HCT116 (cell line): ENCODE results near the gene ST3GAL3. TPM values are rescaled to one million over a fixed set of nuclear protein-coding genes. Genes with fewer than 3 reads are reported as not detected.

Source experiments
- ATAC-seq: fragments of 200-7000 bp; cut with Tn5 transposase; 2 replicates; pipeline ENCODE4 v1.9.1; 2020; ENCODE audit warnings: mild to moderate bottlenecking, moderate library complexity
- BruUV-seq: library from RNA; stranded (reverse); fragments of 400-500 nt; replicated peaks from 2 replicates; lab custom pipeline; 2021; lab: Mats Ljungman, UMichigan
- CTCF ChIA-PET: fragments of 300-600 bp; sonication (Branson Sonifier 250); formaldehyde crosslinking; loops from one replicate; lab custom pipeline; 2021; ENCODE audit warnings: antibody characterized with exemption; lab: Charles Lee
- POLR2A ChIA-PET: fragments of 300-600, 350-600 bp; sonication (Branson Sonifier 250); formaldehyde crosslinking; loops from one replicate; lab custom pipeline; 2021; ENCODE audit warnings: antibody characterized with exemption; lab: Charles Lee
- RAD21 ChIA-PET, 2 experiments: fragments of 300-600 bp; sonication (Branson Sonifier 250); formaldehyde crosslinking; loops; one replicate each; lab custom pipeline; 2023; ENCODE audit warnings: low total read pairs in 2 of 2; ENCODE audit not compliant: uncharacterized antibody in 2 of 2, unreplicated experiment in 2 of 2, low non-redundant PET in 1 of 2; lab: Charles Lee
- DNase-seq: peaks from one replicate; pipeline ENCODE4 v3.0.0-alpha.2; 2010; ENCODE audit warnings: low read depth, low spot score
- H2AFZ ChIP-seq: fragments of 200-600 bp; shearing (Covaris generic), sonication (generic); 2 replicates; pipeline ENCODE4 v1.6.1; 2017; ENCODE audit warnings: low read depth, mixed run types, mixed read lengths, antibody characterized with exemption, low read length; ENCODE audit not compliant: poor library complexity, severe bottlenecking
- H3K27ac ChIP-seq: 2 replicates; pipeline ENCODE4 v1.5.1; 2012; ENCODE audit warnings: low read depth, low read length
- H3K27me3 ChIP-seq: fragments of 200-600 bp; sonication (generic); 2 replicates; pipeline ENCODE4 v1.6.1; 2016; ENCODE audit warnings: mixed run types, low read length, mixed read lengths; ENCODE audit not compliant: insufficient read depth
- H3K36me3 ChIP-seq, 2 experiments: fragments of 200-500 bp in 1 of 2; fragments of 200-600 bp in 1 of 2; sonication (Bioruptor generic) in 1 of 2; sonication (generic) in 1 of 2; 2 replicates each; pipeline versions ENCODE4 v1.5.1 to v1.6.1; 2014 to 2016; ENCODE audit warnings: low read length in 2 of 2, inconsistent platforms in 1 of 2, mixed read lengths in 1 of 2, mixed run types in 1 of 2; ENCODE audit not compliant: insufficient read depth in 2 of 2, control insufficient read depth in 1 of 2
- H3K4me1 ChIP-seq, 2 experiments: fragments of 200-600 bp in 1 of 2; sonication (generic) in 1 of 2; 2 replicates each; pipeline versions ENCODE4 v1.5.1 to v1.6.1; 2012 to 2017; ENCODE audit warnings: low read length in 2 of 2, inconsistent platforms in 1 of 2, mild to moderate bottlenecking in 1 of 2, mixed read lengths in 1 of 2, mixed run types in 1 of 2, moderate library complexity in 1 of 2; ENCODE audit not compliant: insufficient read depth in 2 of 2, control insufficient read depth in 1 of 2
- H3K4me2 ChIP-seq: fragments of 200-600 bp; sonication (generic); 2 replicates; pipeline ENCODE4 v1.6.1; 2017; ENCODE audit warnings: mixed run types, low read length, mixed read lengths
- H3K4me3 ChIP-seq, 2 experiments: fragments of 200-600 bp in 1 of 2; sonication (generic) in 1 of 2; replicated peaks in 1 of 2; 2 replicates each; pipeline ENCODE4 v1.5.1; 2011 to 2016; ENCODE audit warnings: low read length in 2 of 2, control low read depth in 1 of 2, low read depth in 1 of 2, mild to moderate bottlenecking in 1 of 2, mixed read lengths in 1 of 2, mixed run types in 1 of 2
- H3K79me2 ChIP-seq: fragments of 200-600 bp; sonication (generic); 2 replicates; pipeline ENCODE4 v1.6.1; 2017; ENCODE audit warnings: mild to moderate bottlenecking, mixed run types, low read length, moderate library complexity, mixed read lengths; ENCODE audit not compliant: insufficient read depth
- H3K9ac ChIP-seq: fragments of 200-600 bp; sonication (generic); 2 replicates; pipeline ENCODE4 v1.6.1; 2016; ENCODE audit warnings: low read length, mixed read lengths
- H3K9me2 ChIP-seq: fragments of 200-600 bp; sonication (generic), shearing (Covaris generic); 2 replicates; pipeline ENCODE4 v1.6.1; 2017; ENCODE audit warnings: mixed run types, mild to moderate bottlenecking, moderate library complexity; ENCODE audit not compliant: insufficient read depth
- H3K9me3 ChIP-seq, 2 experiments: fragments of 200-500 bp in 1 of 2; fragments of 200-600 bp in 1 of 2; sonication (Bioruptor generic) in 1 of 2; sonication (generic) in 1 of 2; 2 replicates each; pipeline ENCODE4 v1.6.1; 2014 to 2017; ENCODE audit warnings: low read length in 2 of 2, mixed read lengths in 2 of 2, inconsistent platforms in 1 of 2, low read depth in 1 of 2, mild to moderate bottlenecking in 1 of 2, mixed run types in 1 of 2, moderate library complexity in 1 of 2; ENCODE audit not compliant: control insufficient read depth in 1 of 2, insufficient read depth in 1 of 2
- H4K20me1 ChIP-seq: fragments of 200-600 bp; sonication (generic), shearing (Covaris generic); 2 replicates; pipeline ENCODE4 v1.6.1; 2017; ENCODE audit warnings: mixed run types, mild to moderate bottlenecking, moderate library complexity; ENCODE audit not compliant: insufficient read depth
- ATF3 ChIP-seq: IDR thresholded peaks from 2 replicates; pipeline ENCODE4 v1.6.1; 2012
- CBX3 ChIP-seq: IDR thresholded peaks from 2 replicates; pipeline ENCODE4 v1.6.1; 2012; ENCODE audit warnings: low read depth
- CEBPB ChIP-seq: IDR thresholded peaks from 2 replicates; pipeline ENCODE4 v1.6.1; 2012; ENCODE audit warnings: low read depth
- CTCF ChIP-seq, 3 experiments: fragments of 200-600 bp in 1 of 3; sonication (generic) in 1 of 3; IDR thresholded peaks in 2 of 3; conservative IDR thresholded peaks in 1 of 3; 2 replicates each; pipeline ENCODE4 v1.5.1; 2012 to 2017; ENCODE audit warnings: low read depth in 2 of 3, low read length in 2 of 3, antibody characterized with exemption in 1 of 3, borderline replicate concordance in 1 of 3, control low read depth in 1 of 3, mild to moderate bottlenecking in 1 of 3, mixed read lengths in 1 of 3, mixed run types in 1 of 3, moderate library complexity in 1 of 3; ENCODE audit not compliant: insufficient read depth in 1 of 3
- EGR1 ChIP-seq: IDR thresholded peaks from 2 replicates; pipeline ENCODE4 v1.6.1; 2012; ENCODE audit warnings: low read depth
- EZH2 ChIP-seq: fragments of 200-600 bp; sonication (generic); IDR thresholded peaks from 2 replicates; pipeline ENCODE4 v1.6.1; 2017; ENCODE audit warnings: antibody characterized with exemption, mixed run types
- EZH2phosphoT487 ChIP-seq: fragments of 200-600 bp; IDR thresholded peaks from 2 replicates; pipeline ENCODE4 v1.6.1; 2018; ENCODE audit warnings: antibody characterized with exemption, borderline replicate concordance
- FOSL1 ChIP-seq: IDR thresholded peaks from 2 replicates; pipeline ENCODE4 v1.6.1; 2012; ENCODE audit warnings: low read depth
- JUND ChIP-seq: IDR thresholded peaks from 2 replicates; pipeline ENCODE4 v1.6.1; 2012
- MAX ChIP-seq: IDR thresholded peaks from 2 replicates; pipeline ENCODE4 v1.6.1; 2012
- SIN3A ChIP-seq: IDR thresholded peaks from 2 replicates; pipeline ENCODE4 v1.6.1; 2012; ENCODE audit warnings: low read depth
- SP1 ChIP-seq: IDR thresholded peaks from 2 replicates; pipeline ENCODE4 v1.6.1; 2012; ENCODE audit warnings: low read depth
- SRF ChIP-seq: IDR thresholded peaks from 2 replicates; pipeline ENCODE4 v1.6.1; 2012; ENCODE audit warnings: low read depth
- TCF7L2 ChIP-seq: IDR thresholded peaks from 2 replicates; pipeline ENCODE4 v1.7.0; 2011; ENCODE audit warnings: borderline replicate concordance, inconsistent platforms; ENCODE audit not compliant: insufficient read depth, insufficient read length; ENCODE audit errors: extremely low read depth
- YY1 ChIP-seq: IDR thresholded peaks from 2 replicates; pipeline ENCODE4 v1.6.1; 2011; ENCODE audit warnings: low read length, low read depth, moderate library complexity, mild to moderate bottlenecking; ENCODE audit not compliant: insufficient replicate concordance; ENCODE audit errors: extremely low read depth
- ZFX ChIP-seq: fragments of 450-650 bp; IDR thresholded peaks from 2 replicates; pipeline ENCODE4 v1.6.1; 2017
- ZNF274 ChIP-seq: fragments of 200-500 bp; sonication (Bioruptor generic); IDR thresholded peaks from 2 replicates; pipeline ENCODE4 v1.6.1; 2014; ENCODE audit warnings: mild to moderate bottlenecking, low read depth, low read length, inconsistent platforms
- intact Hi-C: fragments of 100-400 bp; cut with micrococcal nuclease; formaldehyde crosslinking; loops from 2 replicates; pipeline ENCODE4 v1.10.0; 2022
- total RNA-seq: library from RNA; stranded (reverse); gene quantifications from one replicate; pipeline ENCODE4 v1.2.1, GENCODE V29; 2021; ENCODE audit not compliant: unreplicated experiment

Gene ST3GAL3
- total RNA-seq, 1 experiment from 2014 or later, result 7.2 TPM

- TF ChIP-seq EGR1 (no peak), FOSL1 (no peak), ZNF274 (no peak), TCF7L2 (no peak), YY1 (no peak), ATF3 (no peak), SIN3A (no peak)
Measured at GRCh38 chr1:43722810-43723209, 15.5 kb downstream of the ST3GAL3 start (continued).

- no peak overlapping the region for H3K4me3 ChIP-seq
- no peak for ATAC-seq
- TF ChIP-seq FOSL1 (no peak), CBX3 (no peak), ZFX (no peak), ATF3 (no peak), EGR1 (no peak), SP1 (no peak), JUND (no peak), MAX (no peak), SRF (no peak), ZNF274 (no peak), CEBPB (no peak), CTCF (IDR thresholded peaks at IDR 0.05 in 2 of 3, conservative IDR thresholded peaks at IDR 0.05 in 1 of 3; ENCODE audit: borderline replicate concordance in 1 of 3, insufficient read depth in 1 of 3, low read depth in 2 of 3, low read length in 2 of 3) (no peak), EZH2phosphoT487 (no peak), EZH2 (no peak)
- H3K79me2 ChIP-seq, result no peaks in the 10 kb centered on the region
- no peak for DNase-seq
- POLR2A ChIA-PET, result no interaction called here
- no peaks in the 10 kb centered on the region for H3K9me3 ChIP-seq
- H3K4me2 ChIP-seq, result no peak overlapping the region
- no peaks in the 10 kb centered on the region for H4K20me1 ChIP-seq
- no peak overlapping the region for H3K9ac ChIP-seq
- CTCF ChIA-PET, result no interaction called here
- RAD21 ChIA-PET, result no interaction called here
- intact Hi-C loops, result no loop called here
- H3K36me3 ChIP-seq, result no peaks in the 10 kb centered on the region
- H3K9me2 ChIP-seq, result no peaks in the 10 kb centered on the region
- H2AFZ ChIP-seq, result no peak overlapping the region
- no peaks in the 10 kb centered on the region for H3K27me3 ChIP-seq
- no peak overlapping the region for H3K27ac ChIP-seq
- BruUV-seq, result no TSS peak
- H3K4me1 ChIP-seq, result no peaks in the 10 kb centered on the region
Measured at GRCh38 chr1:43729816-43730463, 22.6 kb downstream of the ST3GAL3 start.
